NCI-H748 treated with DMSO at 0.1 percent for 48 hours (cell line): ENCODE measurements around the gene SNED1.
"Not testable (repeated sequence)": the region's sequence is repeated elsewhere in the genome, so short reads cannot be mapped to it uniquely, and the experiment has no call there.

ENCODE experiments used
- DNase-seq: peaks from one replicate; lab custom pipeline; 2025; lab: John Stamatoyannopoulos, UW

SNED1 gene

GRCh38 chr2:240972636-240973521, 25.5 kb upstream of the SNED1 start:
- no peak for DNase-seq

- no peak for DNase-seq
These were observed 23.4 kb upstream of the SNED1 start for GRCh38 chr2:240974771-240975572.

- not testable (repeated sequence) for DNase-seq
These were observed 22.5 kb upstream of the SNED1 start for GRCh38 chr2:240975903-240976302.

- DNase-seq, result no peak
These were observed 17.1 kb upstream of the SNED1 start for GRCh38 chr2:240981280-240981679.

- DNase-seq, result no peak
These were observed 16.3 kb upstream of the SNED1 start for GRCh38 chr2:240981871-240982800.

- DNase-seq, result no peak
These were observed 15.6 kb upstream of the SNED1 start for GRCh38 chr2:240982821-240983281.

GRCh38 chr2:240983361-240983995, 14.9 kb upstream of the SNED1 start:
- DNase-seq, result peak; percentile 30

GRCh38 chr2:240983996-240984498, 14.4 kb upstream of the SNED1 start:
- DNase-seq, result no peak

GRCh38 chr2:240985881-240986786, 12.3 kb upstream of the SNED1 start:
- DNase-seq, result no peak

GRCh38 chr2:240986787-240987411, 11.5 kb upstream of the SNED1 start:
- no peak for DNase-seq

GRCh38 chr2:240987588-240987987, 10.8 kb upstream of the SNED1 start:
- DNase-seq, result no peak

GRCh38 chr2:240988146-240988545, 10.3 kb upstream of the SNED1 start:
- no peak for DNase-seq

- DNase-seq, result no peak
These were observed 9.7 kb upstream of the SNED1 start for GRCh38 chr2:240988571-240989271.

GRCh38 chr2:240989451-240990265, 8.8 kb upstream of the SNED1 start:
- no peak for DNase-seq

- no peak for DNase-seq
These were observed 8.2 kb upstream of the SNED1 start for GRCh38 chr2:240990266-240990529.

GRCh38 chr2:240990726-240991377, 7.6 kb upstream of the SNED1 start:
- no peak for DNase-seq

GRCh38 chr2:240991378-240992263, 6.8 kb upstream of the SNED1 start:
- DNase-seq, result no peak
